AG09319 (cell line): ENCODE data around the gene PARD3B.

Experiments
- DNase-seq: peaks from one replicate; pipeline ENCODE4 v3.0.0-alpha.2; 2010; ENCODE audit warnings: low read depth; ENCODE audit errors: extremely low read depth
- TF ChIP-seq, protein P1 (sequence below): IDR thresholded peaks from 2 replicates; pipeline ENCODE4 v1.5.1; 2011; ENCODE audit warnings: low read depth, mild to moderate bottlenecking, inconsistent platforms, low read length, moderate library complexity

PARD3B gene

DNA sequence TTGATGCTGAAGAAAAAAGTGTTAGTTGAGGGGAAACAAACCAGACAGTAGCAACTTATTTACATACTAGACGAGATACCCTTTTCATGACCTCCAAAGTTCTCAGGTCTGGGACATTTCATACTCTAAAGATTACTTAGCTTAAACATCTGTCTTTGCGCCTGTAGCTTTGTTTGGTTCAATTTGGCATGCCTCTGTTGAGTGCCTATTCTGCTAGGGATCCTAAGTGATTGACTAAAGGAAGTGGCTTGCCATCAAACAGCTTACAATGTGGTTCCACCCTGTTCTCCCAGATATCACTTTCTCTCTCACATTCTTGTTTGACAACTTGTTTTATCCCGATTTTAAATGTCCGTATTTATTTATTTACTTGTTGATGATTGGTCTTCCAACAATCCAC lies 488.8 kb downstream of the PARD3B start:
- TF ChIP-seq, protein P1, sequence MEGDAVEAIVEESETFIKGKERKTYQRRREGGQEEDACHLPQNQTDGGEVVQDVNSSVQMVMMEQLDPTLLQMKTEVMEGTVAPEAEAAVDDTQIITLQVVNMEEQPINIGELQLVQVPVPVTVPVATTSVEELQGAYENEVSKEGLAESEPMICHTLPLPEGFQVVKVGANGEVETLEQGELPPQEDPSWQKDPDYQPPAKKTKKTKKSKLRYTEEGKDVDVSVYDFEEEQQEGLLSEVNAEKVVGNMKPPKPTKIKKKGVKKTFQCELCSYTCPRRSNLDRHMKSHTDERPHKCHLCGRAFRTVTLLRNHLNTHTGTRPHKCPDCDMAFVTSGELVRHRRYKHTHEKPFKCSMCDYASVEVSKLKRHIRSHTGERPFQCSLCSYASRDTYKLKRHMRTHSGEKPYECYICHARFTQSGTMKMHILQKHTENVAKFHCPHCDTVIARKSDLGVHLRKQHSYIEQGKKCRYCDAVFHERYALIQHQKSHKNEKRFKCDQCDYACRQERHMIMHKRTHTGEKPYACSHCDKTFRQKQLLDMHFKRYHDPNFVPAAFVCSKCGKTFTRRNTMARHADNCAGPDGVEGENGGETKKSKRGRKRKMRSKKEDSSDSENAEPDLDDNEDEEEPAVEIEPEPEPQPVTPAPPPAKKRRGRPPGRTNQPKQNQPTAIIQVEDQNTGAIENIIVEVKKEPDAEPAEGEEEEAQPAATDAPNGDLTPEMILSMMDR, result no peak
- no peak for DNase-seq

DNA sequence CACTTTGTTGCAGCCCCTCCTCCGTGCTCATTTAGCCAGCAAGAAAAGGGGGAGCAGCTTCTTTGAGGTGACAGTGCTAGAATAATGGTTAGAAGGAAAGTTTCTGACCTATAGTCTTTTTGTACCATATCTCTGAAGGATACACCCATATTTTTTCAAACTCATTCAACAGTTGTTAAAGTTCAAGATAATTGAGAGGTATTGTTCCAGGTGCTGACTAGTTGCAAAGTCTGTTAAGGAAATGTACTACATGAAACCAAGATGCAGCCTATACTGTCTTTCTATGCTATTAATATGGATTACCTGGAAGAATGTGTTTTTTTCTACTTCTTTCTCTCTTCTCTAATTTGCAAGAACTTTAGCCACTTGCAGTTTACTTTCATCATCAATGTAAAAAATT lies 495.0 kb downstream of the PARD3B start:
- TF ChIP-seq, protein P1, result no peak
- DNase-seq, result no peak

DNA sequence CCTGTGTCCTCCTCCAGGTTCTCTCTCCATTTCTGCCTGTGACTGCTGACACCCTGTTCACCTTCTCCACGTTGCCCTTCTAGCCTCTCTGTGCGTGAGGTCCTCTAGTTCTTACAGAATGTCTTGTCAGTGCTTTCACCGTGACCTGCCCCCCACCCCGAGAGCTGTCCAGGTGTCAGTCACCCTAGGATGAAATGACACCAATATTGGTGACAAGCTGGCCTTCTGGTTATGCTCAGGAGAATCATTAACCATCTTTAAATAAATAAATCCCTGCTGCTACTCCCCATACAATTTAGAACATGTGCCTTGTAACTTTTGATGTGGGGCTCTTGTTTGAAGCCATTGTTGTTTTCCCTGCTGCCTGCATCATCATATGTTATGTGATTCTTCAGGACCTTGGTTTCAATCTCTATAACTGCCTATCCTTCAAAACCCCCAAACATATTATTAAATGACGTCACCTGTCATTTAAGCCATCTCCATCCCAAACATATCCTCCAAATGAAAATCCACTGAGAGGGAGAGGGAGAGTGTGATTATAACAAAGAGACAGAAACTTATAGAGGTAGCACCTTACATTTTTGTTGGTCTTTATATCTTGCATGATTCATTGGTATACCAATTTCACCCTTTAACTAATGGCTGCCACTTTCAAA lies 496.3 kb downstream of the PARD3B start:
- TF ChIP-seq, protein P1, result no peak
- no peak for DNase-seq

DNA sequence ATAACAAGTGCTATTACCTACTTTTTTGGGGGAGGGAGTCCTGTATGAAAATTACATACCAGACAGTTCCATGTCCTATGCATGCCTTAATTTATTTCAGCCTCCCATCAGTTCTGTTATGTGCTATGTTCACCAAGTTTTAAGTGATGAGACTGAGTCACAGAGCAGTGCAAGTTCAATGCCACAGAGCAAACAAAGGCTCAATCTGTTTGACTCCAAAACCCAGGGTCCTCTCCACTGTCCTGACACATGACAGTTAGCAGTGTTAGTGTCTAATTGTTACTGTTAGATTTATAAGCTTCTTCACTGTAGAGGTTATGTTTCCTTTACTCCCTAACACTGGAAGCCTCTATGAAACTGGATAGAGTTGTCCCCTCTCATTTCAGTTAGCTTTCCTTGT lies 498.0 kb downstream of the PARD3B start:
- no peak for DNase-seq

DNA sequence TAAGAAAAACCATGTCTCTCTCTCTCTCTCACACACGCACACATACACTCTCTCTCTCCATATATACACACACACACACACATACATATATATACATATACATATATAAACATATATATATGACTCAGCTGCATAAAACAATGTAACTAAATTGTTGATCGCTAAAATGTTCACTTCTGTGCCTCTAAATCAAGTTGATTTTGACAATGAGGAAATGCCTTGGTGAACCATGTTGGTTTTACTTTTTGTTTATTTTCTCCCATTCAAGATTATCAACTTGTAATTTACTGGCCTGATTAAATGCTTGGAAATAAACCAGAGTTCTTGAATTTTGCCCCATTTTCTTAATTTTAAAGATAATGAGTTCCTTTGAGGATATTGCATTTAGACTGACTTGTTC lies 500.4 kb downstream of the PARD3B start:
- no peak for DNase-seq
- TF ChIP-seq, protein P1, result no peak

More for the DNA sequence above, 498.0 kb downstream of the PARD3B start:
- TF ChIP-seq, protein P1, result no peak

DNA sequence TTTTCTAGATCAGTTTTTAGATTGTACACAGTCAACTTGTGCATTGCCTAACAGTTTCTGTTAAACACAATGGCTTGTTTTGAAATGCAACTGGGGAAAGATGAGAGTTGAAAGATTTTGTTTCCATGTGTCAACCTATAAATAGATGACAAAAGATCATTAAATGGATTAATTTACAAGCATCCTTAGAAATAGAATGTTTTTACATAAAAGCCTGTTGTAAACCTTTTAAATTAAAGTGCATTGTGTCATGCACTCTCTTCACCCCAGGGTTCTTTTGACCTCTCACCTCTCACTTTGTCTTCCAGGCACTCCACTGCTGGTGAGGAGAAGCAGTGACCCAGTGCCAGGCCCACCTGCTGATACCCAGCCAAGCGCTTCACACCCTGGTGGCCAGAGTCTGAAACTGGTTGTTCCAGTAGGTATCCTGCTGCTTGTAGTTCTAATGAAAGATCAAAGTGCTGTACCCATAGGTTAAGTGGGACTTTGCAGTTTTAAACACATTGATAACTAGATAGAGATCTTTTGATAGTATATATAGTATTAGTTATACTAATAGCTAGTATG lies 502.1 kb downstream of the PARD3B start:
- DNase-seq, result no peak
- TF ChIP-seq, protein P1, result no peak

DNA sequence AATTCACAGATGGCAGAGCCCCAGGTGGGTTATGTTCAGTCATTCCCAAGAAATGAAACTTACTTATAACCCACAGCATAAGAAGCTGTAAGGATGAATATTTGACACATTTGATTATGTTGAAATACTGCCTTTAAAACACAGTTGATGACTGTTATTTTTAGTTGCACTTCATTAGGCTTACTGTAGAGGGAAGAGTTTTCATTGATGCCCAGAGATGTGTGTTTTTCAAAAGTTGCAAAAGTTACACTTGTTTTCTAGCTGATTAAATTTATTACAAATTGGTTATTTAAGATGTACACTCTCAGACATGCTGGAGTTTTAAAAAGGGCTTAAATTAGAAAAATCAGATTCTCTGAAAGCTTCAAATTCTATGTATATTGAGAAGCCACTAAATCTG lies 506.1 kb downstream of the PARD3B start:
- no peak for DNase-seq
- TF ChIP-seq, protein P1, result no peak; the same call in 1 of the 2 replicates
